CD14-positive monocyte (primary cell): ENCODE results near the gene CDK19. TPM values are rescaled to one million over a fixed set of nuclear protein-coding genes. Genes with fewer than 3 reads are reported as not detected.

ENCODE experiments used
- DNase-seq, 3 donors: peaks; one replicate each; pipeline ENCODE4 v3.0.0-alpha.2; 2011 to 2022
- H2AFZ ChIP-seq: 2 replicates; pipeline ENCODE4 v1.6.0; 2012; ENCODE audit warnings: mild to moderate bottlenecking, low read depth, low read length, inconsistent platforms; ENCODE audit not compliant: insufficient read depth, poor library complexity, severe bottlenecking
- H3K27ac ChIP-seq, 2 donors: 1 replicate in 1 of 2; 2 replicates in 1 of 2; pipeline ENCODE4 v1.5.1; 2012 to 2013; ENCODE audit warnings: low read length in 2 of 2, control low read depth in 1 of 2, inconsistent platforms in 1 of 2, low read depth in 1 of 2, mild to moderate bottlenecking in 1 of 2
- H3K27me3 ChIP-seq, 2 donors: one replicate each; pipeline versions ENCODE4 v1.6.0 to v1.6.1; 2011 to 2013; ENCODE audit warnings: low read length in 2 of 2; ENCODE audit not compliant: control insufficient read depth in 2 of 2, insufficient read depth in 2 of 2
- H3K36me3 ChIP-seq, 2 donors: replicated peaks in 1 of 2; 1 replicate in 1 of 2; 2 replicates in 1 of 2; pipeline versions ENCODE4 v1.5.1 to v1.6.1; 2012 to 2013; ENCODE audit warnings: low read length in 2 of 2, control low read depth in 1 of 2, inconsistent platforms in 1 of 2, mild to moderate bottlenecking in 1 of 2; ENCODE audit not compliant: insufficient read depth in 2 of 2, control insufficient read depth in 1 of 2
- H3K4me1 ChIP-seq, 2 donors: 1 replicate in 1 of 2; 2 replicates in 1 of 2; pipeline versions ENCODE4 v1.5.1 to v1.6.1; 2012 to 2013; ENCODE audit warnings: low read length in 2 of 2, control low read depth in 1 of 2, inconsistent platforms in 1 of 2, mild to moderate bottlenecking in 1 of 2, moderate library complexity in 1 of 2; ENCODE audit not compliant: insufficient read depth in 2 of 2, control insufficient read depth in 1 of 2
- H3K4me2 ChIP-seq: replicated peaks from 2 replicates; pipeline ENCODE3; 2012; ENCODE audit warnings: low read length, moderate library complexity, mild to moderate bottlenecking; ENCODE audit not compliant: poor library complexity, severe bottlenecking; ENCODE audit errors: extremely low read depth
- H3K4me3 ChIP-seq, 3 experiments: fragments of 200-600 bp in 1 of 3; sonication (generic) in 1 of 3; replicated peaks in 1 of 3; 1 replicate in 2 of 3; 2 replicates in 1 of 3; pipeline ENCODE4 v1.5.1; 2011 to 2013; ENCODE audit warnings: low read length in 3 of 3, mild to moderate bottlenecking in 3 of 3, control low read depth in 2 of 3, low read depth in 2 of 3, inconsistent platforms in 1 of 3, moderate library complexity in 1 of 3
- H3K79me2 ChIP-seq: 2 replicates; pipeline ENCODE4 v1.6.0; 2012; ENCODE audit warnings: mild to moderate bottlenecking, control low read depth, inconsistent platforms, low read length, moderate library complexity; ENCODE audit not compliant: insufficient read depth
- H3K9ac ChIP-seq: 2 replicates; pipeline ENCODE4 v1.6.0; 2017; ENCODE audit warnings: low read length, mild to moderate bottlenecking; ENCODE audit not compliant: insufficient read depth, poor library complexity, severe bottlenecking
- H3K9me3 ChIP-seq, 2 donors: replicated peaks in 1 of 2; 1 replicate in 1 of 2; 2 replicates in 1 of 2; pipeline versions ENCODE4 v1.5.1 to v1.6.1; 2012 to 2013; ENCODE audit warnings: low read length in 2 of 2, control low read depth in 1 of 2; ENCODE audit not compliant: control insufficient read depth in 1 of 2, insufficient read depth in 1 of 2
- H4K20me1 ChIP-seq: 2 replicates; pipeline ENCODE4 v1.6.0; 2012; ENCODE audit warnings: mild to moderate bottlenecking, low read length, control low read depth, moderate library complexity; ENCODE audit not compliant: insufficient read depth
- H3K27ac Mint-ChIP-seq, 7 donors: one replicate each; pipeline ENCODE4 v1.8.0; 2020; ENCODE audit warnings: mild to moderate bottlenecking in 7 of 7, mixed read lengths in 7 of 7, moderate library complexity in 6 of 7, inconsistent platforms in 2 of 7
- H3K27me3 Mint-ChIP-seq, 3 donors: one replicate each; pipeline ENCODE4 v1.8.0; 2021 to 2022; ENCODE audit warnings: low read depth in 3 of 3, mild to moderate bottlenecking in 3 of 3, mixed read lengths in 3 of 3, moderate library complexity in 3 of 3, inconsistent platforms in 1 of 3
- H3K36me3 Mint-ChIP-seq, 2 donors: one replicate each; pipeline ENCODE4 v1.8.0; 2020; ENCODE audit warnings: mixed read lengths in 2 of 2, inconsistent platforms in 1 of 2, mild to moderate bottlenecking in 1 of 2
- H3K4me1 Mint-ChIP-seq: one replicate; pipeline ENCODE4 v1.8.0; 2020; ENCODE audit warnings: mild to moderate bottlenecking, mixed read lengths
- H3K4me3 Mint-ChIP-seq, 2 donors: one replicate each; pipeline ENCODE4 v1.8.0; 2020; ENCODE audit warnings: mild to moderate bottlenecking in 2 of 2, mixed read lengths in 2 of 2, moderate library complexity in 1 of 2
- H3K9me3 Mint-ChIP-seq, 7 donors: one replicate each; pipeline ENCODE4 v1.8.0; 2020 to 2022; ENCODE audit warnings: mixed read lengths in 7 of 7, mild to moderate bottlenecking in 6 of 7, moderate library complexity in 6 of 7, inconsistent platforms in 2 of 7
- CTCF ChIP-seq: fragments of 200-600 bp; IDR thresholded peaks from one replicate; pipeline ENCODE4 v1.8.0; 2022; ENCODE audit warnings: antibody characterized with exemption, mild to moderate bottlenecking
- WGBS: methylation state at CpG from one replicate; pipeline ENCODE4 v1.1.5; 2013; ENCODE audit warnings: missing lambda C conversion rate; ENCODE audit not compliant: insufficient coverage; 5-methylcytosine and 5-hydroxymethylcytosine counted together
- intact Hi-C, 2 donors: fragments of 100-400 bp; cut with micrococcal nuclease; formaldehyde crosslinking; loops; one replicate each; pipeline versions ENCODE4 v1.15.0 to v1.15.1; 2023
- polyA plus RNA-seq, 3 donors: library from polyadenylated mRNA; depleted of rRNA in 1 of 3; unstranded in 2 of 3; stranded (reverse) in 1 of 3; fragments of 300-500 nt in 2 of 3; fragments of >200 nt in 1 of 3; fragmentation: Illumina TruSeq in 2 of 3; gene quantifications; 1 replicate in 2 of 3; 2 replicates in 1 of 3; pipeline ENCODE4 v1.2.3, GENCODE V29; 2012 to 2021

Gene CDK19
- polyA plus RNA-seq, 3 donors: 2.7 to 12.0 (median 3.9) TPM

GRCh38 chr6:110563711-110564110, 251.6 kb downstream of the CDK19 start:
- no peaks in the 10 kb centered on the region for H4K20me1 ChIP-seq
- H3K27ac ChIP-seq: no peak overlapping the region
- Mint-ChIP-seq H3K9me3 (peaks cover 2 to 14% (median 6%) of the 10 kb centered on the region in 7 donors), H3K36me3 (no peaks in the 10 kb centered on the region), H3K27me3 (peaks cover 0 to 4% (median 1%) of the 10 kb centered on the region in 3 donors), H3K4me1 (peaks cover 3% of the 10 kb centered on the region), H3K27ac (no peak overlapping the region), H3K4me3 (no peak overlapping the region)
- no peak overlapping the region for H3K4me3 ChIP-seq
- no peak for TF ChIP-seq CTCF
- WGBS: no CpG with 5 or more reads among the region's 2 CpGs
- no peak overlapping the region for H3K9ac ChIP-seq
- H3K4me2 ChIP-seq: no peak overlapping the region
- DNase-seq: no peak
- intact Hi-C loops: no loop called here
- no peak overlapping the region for H2AFZ ChIP-seq
- H3K36me3 ChIP-seq: no peaks in the 10 kb centered on the region
- no peaks in the 10 kb centered on the region for H3K79me2 ChIP-seq
- H3K9me3 ChIP-seq: no peaks in the 10 kb centered on the region
- H3K4me1 ChIP-seq: no peaks in the 10 kb centered on the region
- no peaks in the 10 kb centered on the region for H3K27me3 ChIP-seq

- Histone ChIP-seq H3K4me2 (no peak overlapping the region), H3K79me2 (no peaks in the 10 kb centered on the region), H3K4me1 (no peaks in the 10 kb centered on the region), H3K36me3 (no peaks in the 10 kb centered on the region), H4K20me1 (no peaks in the 10 kb centered on the region), H2AFZ (no peak overlapping the region), H3K4me3 (no peak overlapping the region), H3K27me3 (no peaks in the 10 kb centered on the region), H3K27ac (no peak overlapping the region), H3K9me3 (no peaks in the 10 kb centered on the region), H3K9ac (no peak overlapping the region)
- no peak overlapping the region for H3K27ac Mint-ChIP-seq
- peaks cover 0 to 4% (median 1%) of the 10 kb centered on the region in 3 donors for H3K27me3 Mint-ChIP-seq
- TF ChIP-seq CTCF: no peak
- H3K4me1 Mint-ChIP-seq: peaks cover 3% of the 10 kb centered on the region
- DNase-seq: no peak
- intact Hi-C loops: no loop called here
- H3K9me3 Mint-ChIP-seq: peaks cover 1 to 14% (median 6%) of the 10 kb centered on the region in 7 donors
- 97% methylated on average over 3 of the region's 6 CpGs for WGBS
- H3K4me3 Mint-ChIP-seq: no peak overlapping the region
- H3K36me3 Mint-ChIP-seq: no peaks in the 10 kb centered on the region
These were observed 252.9 kb downstream of the CDK19 start for GRCh38 chr6:110562316-110562915.
